Measurements from ENCODE around the gene CAVIN3.

The CAVIN3 gene

DNA sequence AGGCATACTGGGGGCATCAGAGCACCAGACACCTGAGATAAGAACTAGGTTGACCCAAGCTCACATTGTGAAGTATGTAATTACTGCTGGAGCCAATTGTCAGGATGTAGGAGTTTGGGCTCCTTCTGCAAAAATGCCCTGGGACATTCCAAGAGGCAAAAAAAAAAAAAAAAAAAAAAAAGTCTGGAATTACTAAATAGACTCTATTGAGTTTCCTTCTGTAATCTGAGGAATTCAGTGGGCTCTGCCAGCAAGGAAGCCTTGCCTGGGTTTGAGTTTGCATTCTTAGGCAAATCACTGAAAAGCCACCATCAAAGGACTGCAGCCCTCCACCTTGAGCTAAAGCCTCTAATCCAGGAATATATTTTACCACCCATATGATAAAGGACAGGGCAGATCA is 8.0 kb upstream of the CAVIN3 start:
- ChIA-PET CTCF (interaction anchor here (4.1 to 7.0 kb wide), 2 partner anchors 12 to 26 kb away, joined by 24 to 38 read pairs; no protein-coding TSS in a partner anchor), POLR2A (no interaction called here)
- no peak for DNase-seq (ENCODE audit: extremely low spot score)
- no peak for TF ChIP-seq CTCF (IDR thresholded peaks at IDR 0.05; ENCODE audit: control extremely low read depth, extremely low read depth, low read depth, missing control alignments)

DNA sequence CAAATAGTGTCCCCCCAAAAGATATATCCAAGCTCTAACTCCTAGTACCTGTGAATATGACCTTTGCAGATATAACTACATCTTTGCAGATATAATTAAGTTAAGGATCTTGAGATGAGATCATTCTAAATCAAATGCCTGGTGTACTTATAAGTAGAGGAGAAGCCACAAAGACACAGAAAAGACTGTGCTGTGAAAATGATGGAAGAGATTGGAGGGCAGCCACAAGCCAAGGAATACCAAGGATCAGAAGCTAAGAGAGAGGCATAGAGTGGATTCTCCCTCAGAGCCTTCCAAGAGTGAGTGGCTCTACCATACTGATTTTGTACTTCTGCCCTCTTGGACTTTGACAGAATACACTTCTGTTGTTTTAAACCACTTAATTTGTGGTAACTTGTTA is 7.5 kb upstream of the CAVIN3 start:
- no peak for TF ChIP-seq CTCF (IDR thresholded peaks at IDR 0.05; ENCODE audit: control extremely low read depth, extremely low read depth, low read depth, missing control alignments)
- DNase-seq (ENCODE audit: extremely low spot score): no peak
- POLR2A ChIA-PET: no interaction called here
- CTCF ChIA-PET: interaction anchor here (1.3 to 7.0 kb wide), 3 partner anchors 12 to 76 kb away, joined by 4 to 38 read pairs (median 24); no protein-coding TSS in a partner anchor

- POLR2A ChIA-PET: no interaction called here
- CTCF ChIA-PET: interaction anchor here (0.9 to 7.0 kb wide), 4 partner anchors 11 to 76 kb away, joined by 3 to 38 read pairs (median 14); no protein-coding TSS in a partner anchor
- no peak for DNase-seq (ENCODE audit: extremely low spot score)
- no peak for TF ChIP-seq CTCF (IDR thresholded peaks at IDR 0.05; ENCODE audit: control extremely low read depth, extremely low read depth, low read depth, missing control alignments)
Observed at GRCh38 chr11:6326985-6327384, 6.7 kb upstream of the CAVIN3 start.

GRCh38 chr11:6326303-6326702 is 6.0 kb upstream of the CAVIN3 start:
- DNase-seq (ENCODE audit: extremely low spot score): no peak
- ChIA-PET POLR2A (no interaction called here), CTCF (interaction anchor here (0.9 to 7.0 kb wide), 3 partner anchors 10 to 31 kb away, joined by 3 to 38 read pairs (median 24); no protein-coding TSS in a partner anchor)
- TF ChIP-seq CTCF (IDR thresholded peaks at IDR 0.05; ENCODE audit: control extremely low read depth, extremely low read depth, low read depth, missing control alignments): no peak

- no peak for DNase-seq (ENCODE audit: extremely low spot score)
- ChIA-PET CTCF (interaction anchor here (1.3 to 7.0 kb wide), 3 partner anchors 10 to 39 kb away, joined by 4 to 38 read pairs (median 15); no protein-coding TSS in a partner anchor), POLR2A (no interaction called here)
- TF ChIP-seq CTCF (IDR thresholded peaks at IDR 0.05; ENCODE audit: control extremely low read depth, extremely low read depth, low read depth, missing control alignments): no peak
Observed at GRCh38 chr11:6323291-6323905, 3.1 kb upstream of the CAVIN3 start.

GRCh38 chr11:6321961-6322362 is 1.7 kb upstream of the CAVIN3 start:
- no peak for DNase-seq (ENCODE audit: extremely low spot score)
- CTCF ChIA-PET: interaction anchor here (1.1 to 7.0 kb wide), 5 partner anchors 9 to 122 kb away, joined by 3 to 38 read pairs (median 4); no protein-coding TSS in a partner anchor
- no peak for TF ChIP-seq CTCF (IDR thresholded peaks at IDR 0.05; ENCODE audit: control extremely low read depth, extremely low read depth, low read depth, missing control alignments)
- POLR2A ChIA-PET: no interaction called here

Measured in GM10248 (cell line).